ENCODE results near the gene RIC3. TPM values are rescaled to one million over a fixed set of nuclear protein-coding genes. Genes with fewer than 3 reads are reported as not detected.

RIC3 gene
- total RNA-seq, 1 donor from 2014 or later, result 8.9 TPM

DNA sequence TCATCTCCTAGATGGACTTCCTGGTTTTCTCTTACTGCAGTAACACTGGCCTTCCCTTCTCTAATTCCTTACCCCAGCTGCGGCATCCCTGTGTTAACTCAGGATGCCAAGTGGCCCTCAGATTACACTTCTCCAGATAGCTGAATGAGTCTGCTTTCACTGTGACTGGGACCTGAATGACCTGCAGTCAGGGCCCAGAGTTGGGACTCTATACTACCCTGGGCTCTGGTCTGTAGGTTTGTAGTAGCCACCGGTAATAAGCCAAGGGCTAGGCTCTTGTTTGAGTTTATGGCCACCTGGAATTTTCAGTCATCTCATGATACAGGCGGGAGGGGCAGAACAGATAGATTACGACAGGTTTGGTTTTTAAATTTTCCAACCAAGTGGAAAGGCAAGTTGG is 63.7 kb downstream of the RIC3 start:
- H3K9me3 Mint-ChIP-seq, result no peaks in the 10 kb centered on the region
- H3K36me3 Mint-ChIP-seq (ENCODE audit: low read depth), result no peaks in the 10 kb centered on the region
- TF ChIP-seq CTCF (conservative IDR thresholded peaks at IDR 0.05), result no peak
- DNase-seq (ENCODE audit: low read depth, low spot score), result no peak
- H3K4me3 Mint-ChIP-seq, result no peak overlapping the region
- no peaks in the 10 kb centered on the region for H3K4me1 Mint-ChIP-seq
- H3K27me3 Mint-ChIP-seq (ENCODE audit: low read depth), result no peaks in the 10 kb centered on the region
- no peak overlapping the region for H3K27ac Mint-ChIP-seq (ENCODE audit: unreplicated experiment)

DNA sequence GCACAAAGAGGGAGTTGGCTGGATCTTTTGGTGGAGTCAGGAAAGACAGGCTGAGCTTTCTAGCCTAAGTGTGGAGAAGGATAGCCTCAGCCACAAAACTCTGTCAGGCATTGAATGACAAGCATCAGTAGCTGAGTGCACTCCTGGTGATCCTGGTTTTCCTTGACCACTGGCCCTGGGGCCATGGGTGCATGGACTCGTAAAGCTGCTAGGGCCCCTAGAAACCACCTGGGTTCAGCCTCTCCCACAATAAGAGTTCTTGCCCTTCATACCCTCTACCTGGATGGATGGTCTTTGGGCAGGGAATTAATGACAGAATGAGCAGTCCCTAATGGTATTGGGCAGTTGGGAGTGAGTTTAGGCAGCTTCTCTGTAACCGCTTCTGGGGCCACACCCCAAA is 64.9 kb downstream of the RIC3 start:
- Mint-ChIP-seq H3K4me3 (no peak overlapping the region), H3K27ac (ENCODE audit: unreplicated experiment) (peak overlapping the region; percentile 1), H3K27me3 (ENCODE audit: low read depth) (no peaks in the 10 kb centered on the region), H3K9me3 (no peaks in the 10 kb centered on the region), H3K36me3 (ENCODE audit: low read depth) (no peaks in the 10 kb centered on the region), H3K4me1 (no peaks in the 10 kb centered on the region)
- no peak for TF ChIP-seq CTCF (conservative IDR thresholded peaks at IDR 0.05)
- no peak for DNase-seq (ENCODE audit: low read depth, low spot score)

DNA sequence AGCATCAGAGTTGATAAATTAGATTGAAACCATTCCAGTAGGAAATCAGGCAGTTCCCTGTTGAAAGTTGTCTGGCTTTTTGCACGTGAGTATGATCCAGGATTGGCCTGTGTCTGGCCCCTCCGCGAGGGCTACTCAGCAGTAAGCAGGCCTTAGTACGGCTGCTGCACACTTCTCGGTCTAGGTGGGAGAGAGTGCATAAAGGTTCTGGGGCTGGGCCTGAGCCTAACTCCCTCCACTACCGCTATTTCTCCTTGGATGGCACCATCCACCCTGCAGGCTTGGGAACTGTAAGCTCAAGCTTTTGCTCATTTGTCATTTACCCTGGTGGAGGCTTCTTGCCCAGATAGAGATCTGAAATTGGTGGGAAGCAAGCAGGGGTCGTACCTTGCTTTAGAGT is 65.9 kb downstream of the RIC3 start:
- no peak overlapping the region for H3K4me3 Mint-ChIP-seq
- H3K27me3 Mint-ChIP-seq (ENCODE audit: low read depth), result no peaks in the 10 kb centered on the region
- no peaks in the 10 kb centered on the region for H3K9me3 Mint-ChIP-seq
- no peaks in the 10 kb centered on the region for H3K36me3 Mint-ChIP-seq (ENCODE audit: low read depth)
- no peak for TF ChIP-seq CTCF (conservative IDR thresholded peaks at IDR 0.05)
- no peak for DNase-seq (ENCODE audit: low read depth, low spot score)
- no peaks in the 10 kb centered on the region for H3K4me1 Mint-ChIP-seq
- H3K27ac Mint-ChIP-seq (ENCODE audit: unreplicated experiment), result no peak overlapping the region

- no peak for TF ChIP-seq CTCF (conservative IDR thresholded peaks at IDR 0.05)
- no peak overlapping the region for H3K27ac Mint-ChIP-seq (ENCODE audit: unreplicated experiment)
Observed at GRCh38 chr11:8102296-8102915, 66.4 kb downstream of the RIC3 start.

GRCh38 chr11:8101421-8101820 is 67.4 kb downstream of the RIC3 start:
- no peaks in the 10 kb centered on the region for H3K4me1 Mint-ChIP-seq
- DNase-seq (ENCODE audit: low read depth, low spot score), result no peak
- H3K9me3 Mint-ChIP-seq, result no peaks in the 10 kb centered on the region
- no peak overlapping the region for H3K4me3 Mint-ChIP-seq
- H3K36me3 Mint-ChIP-seq (ENCODE audit: low read depth), result no peaks in the 10 kb centered on the region
- H3K27ac Mint-ChIP-seq (ENCODE audit: unreplicated experiment), result peak overlapping the region; percentile 10
- TF ChIP-seq CTCF (conservative IDR thresholded peaks at IDR 0.05), result no peak
- no peaks in the 10 kb centered on the region for H3K27me3 Mint-ChIP-seq (ENCODE audit: low read depth)

More at GRCh38 chr11:8102296-8102915, 66.4 kb downstream of the RIC3 start:
- no peaks in the 10 kb centered on the region for H3K36me3 Mint-ChIP-seq (ENCODE audit: low read depth)
- H3K4me3 Mint-ChIP-seq, result no peak overlapping the region
- H3K4me1 Mint-ChIP-seq, result no peaks in the 10 kb centered on the region
- no peak for DNase-seq (ENCODE audit: low read depth, low spot score)
- H3K9me3 Mint-ChIP-seq, result no peaks in the 10 kb centered on the region
- H3K27me3 Mint-ChIP-seq (ENCODE audit: low read depth), result no peaks in the 10 kb centered on the region
